Motor neuron (in vitro differentiated cells): ENCODE data around the gene PKNOX2. TPM values are rescaled to one million over a fixed set of nuclear protein-coding genes. Genes with fewer than 3 reads are reported as not detected.

Source experiments
- ATAC-seq, 8 experiments: fragments of 200-7000 bp; cut with Tn5 transposase; replicated peaks in 6 of 8; 2 replicates each; pipeline ENCODE4 v1.8.0; 2021; ENCODE audit warnings: mild to moderate bottlenecking in 8 of 8, moderate library complexity in 8 of 8
- H3K27ac ChIP-seq, 2 donors: fragments of 250-450 bp; sonication (Bioruptor Pico); 2 replicates each; pipeline ENCODE4 v1.9.0; 2021; ENCODE audit warnings: antibody characterized with exemption in 2 of 2, mild to moderate bottlenecking in 2 of 2, moderate library complexity in 1 of 2
- H3K4me1 ChIP-seq, 2 donors: fragments of 250-450 bp; sonication (Bioruptor Pico); replicated peaks in 1 of 2; 2 replicates each; pipeline ENCODE4 v1.6.1; 2021; ENCODE audit warnings: antibody characterized with exemption in 2 of 2, mild to moderate bottlenecking in 2 of 2, moderate library complexity in 1 of 2
- H3K4me3 ChIP-seq, 5 donors: fragments of 250-450 bp; sonication (Bioruptor Pico); 2 replicates each; pipeline ENCODE4 v1.9.0; 2021; ENCODE audit warnings: antibody characterized with exemption in 5 of 5, mild to moderate bottlenecking in 5 of 5, moderate library complexity in 4 of 5
- WGBS, 10 experiments: fragments of 450-650 bp; shearing (Covaris generic); methylation state at CpG; one replicate each; pipeline ENCODE4 v1.0.0; 2022; 5-methylcytosine and 5-hydroxymethylcytosine counted together
- in situ Hi-C, 9 experiments: fragments of 400-800 bp; cut with MboI; loops; one replicate each; pipeline ENCODE4 v1.15.0; 2021; ENCODE audit warnings: low sequenced_read_pairs in 9 of 9, low pct_unique_long_range_greater_than_20kb in 2 of 9; ENCODE audit not compliant: unreplicated experiment in 9 of 9
- total RNA-seq, 8 experiments: library from RNA; unstranded; fragments of 300-600 nt; gene quantifications; 2 replicates each; pipeline versions ENCODE4 v1.2.3 to v1.2.4, GENCODE V29; 2022

PKNOX2 gene
- total RNA-seq, 8 experiments from 2014 or later: 0.25 to 18.0 (median 9.1) TPM

- Histone ChIP-seq H3K4me1 (peaks cover 55 to 59% of the 10 kb centered on the region in 2 donors), H3K27ac (peak overlapping the region in 1 of 2 donors; percentile 45), H3K4me3 (no peak overlapping the region)
- 27 to 80% (median 74%) methylated on average over 2 to 4 of the region's 8 CpGs; no CpG with 5 or more reads in 7 of the 10 experiments for WGBS, 10 experiments
- in situ Hi-C loops: loop anchor here in 1 of 9 experiments (25.0 kb wide), 1 partner anchor 178 kb away; the partner anchor contains the start of gene CCDC15
- peak in 4 of 8 experiments; percentile 8 to 57 (median 50) for ATAC-seq
Observed at GRCh38 chr11:125140233-125140632, 24.3 kb upstream of the PKNOX2 start.

DNA sequence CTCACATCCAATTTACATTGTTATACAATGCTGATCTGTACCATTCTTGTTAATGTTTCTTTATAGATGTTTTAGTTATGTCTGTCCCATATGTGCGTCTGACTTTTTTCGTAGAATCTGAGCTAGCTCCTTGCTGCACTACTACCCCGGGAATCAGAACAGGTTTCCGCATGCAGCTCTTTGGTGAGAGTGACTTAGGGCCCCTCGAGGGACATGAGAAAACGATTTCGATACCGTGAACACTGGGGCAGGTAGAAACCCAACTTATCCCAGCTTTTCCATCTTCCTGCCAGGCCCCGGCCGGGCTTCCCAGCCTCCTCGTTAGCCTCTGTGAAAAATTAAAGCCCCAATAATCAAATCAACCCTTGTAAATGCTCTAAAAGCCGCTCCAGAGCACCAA is 23.4 kb upstream of the PKNOX2 start:
- no peak overlapping the region for H3K4me3 ChIP-seq
- peak in 1 of 8 experiments; percentile 9 for ATAC-seq
- peak overlapping the region in 1 of 2 donors; percentile 65 for H3K27ac ChIP-seq
- in situ Hi-C loops: loop anchor here in 1 of 9 experiments (25.0 kb wide), 1 partner anchor 179 kb away; the partner anchor contains the start of gene CCDC15
- WGBS, 10 experiments: 20 to 100% (median 53%) methylated on average over 1 to 12 of the region's 12 CpGs; no CpG with 5 or more reads in 2 of the 10 experiments
- H3K4me1 ChIP-seq: peaks cover 55 to 59% of the 10 kb centered on the region in 2 donors

DNA sequence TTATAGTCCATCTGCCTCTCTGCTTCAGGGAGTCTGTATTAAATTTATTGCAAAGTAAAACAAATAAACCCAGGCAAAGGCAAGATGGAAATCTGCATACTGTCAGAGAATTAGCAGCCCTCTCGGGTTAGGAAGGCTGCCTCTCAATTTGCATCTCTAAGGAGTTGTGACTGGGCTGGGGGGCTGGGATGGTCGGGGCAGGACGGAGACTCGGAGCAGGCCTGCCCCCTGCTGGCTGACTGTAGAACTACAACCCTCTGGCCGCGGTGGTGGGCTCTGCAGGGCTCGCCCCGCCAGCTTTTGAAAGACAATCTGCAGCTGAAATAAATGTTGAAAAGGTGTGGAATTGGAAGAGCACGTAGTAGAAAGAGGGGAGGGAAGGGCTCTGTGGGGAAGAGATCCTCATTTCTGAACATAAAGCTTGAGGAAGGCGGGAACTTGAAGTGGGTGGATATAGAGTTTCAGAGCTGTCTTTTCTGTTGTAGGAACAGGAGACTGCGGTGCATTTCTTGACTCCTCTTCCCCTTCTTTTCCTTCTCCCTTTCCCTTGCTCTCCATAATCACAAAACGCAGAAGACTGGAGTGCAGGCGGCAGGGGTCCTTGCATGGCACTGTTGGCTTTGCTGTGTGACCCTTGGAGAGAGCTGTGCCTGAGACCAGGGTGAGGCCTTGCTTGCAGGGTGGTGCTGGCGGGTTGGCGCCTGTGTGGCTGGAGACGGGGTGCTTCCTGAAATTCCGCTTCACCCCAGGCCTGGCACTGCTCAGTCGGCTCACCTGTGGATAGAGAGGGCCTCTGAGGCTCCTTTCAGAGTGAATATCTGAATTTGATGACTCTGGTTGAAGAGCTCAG is 22.6 kb upstream of the PKNOX2 start:
- Histone ChIP-seq H3K4me1 (peaks cover 54 to 56% of the 10 kb centered on the region in 2 donors), H3K4me3 (no peak overlapping the region), H3K27ac (no peak overlapping the region)
- ATAC-seq: peak; percentile 80 to 99 (median 86)
- 0 to 45% (median 23%) methylated on average over 1 to 17 of the region's 18 CpGs; no CpG with 5 or more reads in 2 of the 10 experiments for WGBS, 10 experiments
- in situ Hi-C loops: loop anchor here in 1 of 9 experiments (25.0 kb wide), 1 partner anchor 180 kb away; the partner anchor contains the start of gene CCDC15

GRCh38 chr11:125146232-125146631 is 18.3 kb upstream of the PKNOX2 start:
- WGBS, 10 experiments: 0 to 91% (median 59%) methylated on average over 1 of the region's 1 CpG; no CpG with 5 or more reads in 4 of the 10 experiments
- in situ Hi-C loops: loop anchor here in 1 of 9 experiments (25.0 kb wide), 1 partner anchor 184 kb away; the partner anchor contains the start of gene CCDC15
- no peak overlapping the region for H3K4me3 ChIP-seq
- peaks cover 37 to 39% of the 10 kb centered on the region in 2 donors for H3K4me1 ChIP-seq
- no peak overlapping the region for H3K27ac ChIP-seq
- ATAC-seq: no peak

- H3K4me3 ChIP-seq: no peak overlapping the region
- in situ Hi-C loops: loop anchor here in 1 of 9 experiments (25.0 kb wide), 1 partner anchor 185 kb away; the partner anchor contains the start of gene CCDC15
- H3K4me1 ChIP-seq: peaks cover 27 to 35% of the 10 kb centered on the region in 2 donors
- peak in 2 of 8 experiments; percentile 21 to 36 for ATAC-seq
- H3K27ac ChIP-seq: no peak overlapping the region
- WGBS, 10 experiments: 0 to 100% (median 89%) methylated on average over 1 to 3 of the region's 6 CpGs; no CpG with 5 or more reads in 3 of the 10 experiments
Observed at GRCh38 chr11:125147280-125147679, 17.3 kb upstream of the PKNOX2 start.

- Histone ChIP-seq H3K27ac (peak overlapping the region in 1 of 2 donors; percentile 54), H3K4me1 (peaks cover 27 to 35% of the 10 kb centered on the region in 2 donors), H3K4me3 (no peak overlapping the region)
- ATAC-seq: no peak
- in situ Hi-C loops: loop anchor here in 1 of 9 experiments (25.0 kb wide), 1 partner anchor 186 kb away; the partner anchor contains the start of gene CCDC15
Observed at GRCh38 chr11:125148011-125148410, 16.5 kb upstream of the PKNOX2 start.

GRCh38 chr11:125148743-125149142 is 15.8 kb upstream of the PKNOX2 start:
- peak in 5 of 8 experiments; percentile 11 to 71 (median 49) for ATAC-seq
- in situ Hi-C loops: loop anchor here in 1 of 9 experiments (25.0 kb wide), 1 partner anchor 186 kb away; the partner anchor contains the start of gene CCDC15
- Histone ChIP-seq H3K4me1 (peaks cover 27 to 35% of the 10 kb centered on the region in 2 donors), H3K27ac (peak overlapping the region in 1 of 2 donors; percentile 54), H3K4me3 (no peak overlapping the region)
- WGBS, 10 experiments: 47 to 94% (median 81%) methylated on average over 2 to 5 of the region's 5 CpGs; no CpG with 5 or more reads in 2 of the 10 experiments

DNA sequence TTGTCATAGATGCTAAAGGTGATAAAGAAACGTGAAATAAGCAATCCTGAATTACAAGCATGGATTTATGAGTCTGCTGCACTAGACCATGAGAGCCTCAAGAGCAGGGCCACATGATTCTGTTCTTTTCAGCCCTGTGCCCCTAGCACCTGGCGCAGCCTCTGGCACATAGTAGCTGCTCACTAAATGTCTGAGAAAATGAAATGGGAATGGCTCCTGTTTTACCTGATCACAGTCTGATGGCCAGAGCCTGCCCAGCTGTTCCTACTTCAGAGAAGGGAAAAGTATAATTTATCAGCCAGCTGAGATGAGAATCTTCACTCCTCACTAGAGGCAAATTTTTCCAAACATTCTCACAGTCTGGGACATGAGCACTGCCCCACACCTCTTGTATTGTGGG is 10.7 kb upstream of the PKNOX2 start:
- in situ Hi-C loops: loop anchor here in 3 of 9 experiments (25.0 kb wide), 1 partner anchor 183 kb away; no protein-coding TSS in a partner anchor
- H3K4me3 ChIP-seq: no peak overlapping the region
- peaks cover 48 to 49% of the 10 kb centered on the region in 2 donors for H3K4me1 ChIP-seq
- WGBS, 10 experiments: 44 to 100% (median 83%) methylated on average over 1 to 2 of the region's 2 CpGs; no CpG with 5 or more reads in 3 of the 10 experiments
- H3K27ac ChIP-seq: peak overlapping the region; percentile 5 to 6
- ATAC-seq: no peak

DNA sequence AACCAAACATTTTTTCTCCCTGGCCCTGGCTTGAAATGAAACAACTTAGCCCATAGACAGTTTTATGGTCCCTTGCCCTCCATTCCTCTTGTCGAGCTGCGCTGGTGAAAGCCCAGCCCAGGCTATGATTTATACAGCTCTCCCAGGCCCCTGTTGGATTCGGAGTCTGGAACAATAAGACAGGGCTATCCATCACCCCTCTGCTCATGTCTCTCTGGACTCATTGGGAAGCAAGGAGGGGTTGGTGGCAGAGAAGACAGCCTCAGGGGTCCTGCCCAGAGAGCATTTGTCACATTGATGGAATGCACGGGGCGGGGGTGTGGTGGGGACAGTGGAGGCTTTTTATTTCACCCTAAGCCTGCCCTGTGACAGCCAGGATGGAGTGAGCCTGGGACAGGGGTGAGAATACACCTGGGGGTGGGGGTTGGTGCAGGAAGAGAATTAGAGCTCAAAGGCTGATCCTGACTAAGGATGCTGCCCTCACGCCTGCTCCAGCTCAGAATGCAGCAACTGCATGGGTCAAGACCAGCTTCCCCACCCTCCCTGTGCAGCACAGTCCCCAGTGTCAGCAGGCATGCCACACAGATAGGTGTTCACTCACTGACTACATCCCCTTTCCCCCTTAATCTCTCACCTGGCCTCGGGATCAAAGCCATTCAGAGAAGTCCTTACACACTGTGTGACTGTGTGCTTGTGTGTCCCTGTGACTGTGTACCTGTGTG is 10.0 kb upstream of the PKNOX2 start:
- Histone ChIP-seq H3K4me3 (no peak overlapping the region), H3K4me1 (peaks cover 42 to 43% of the 10 kb centered on the region in 2 donors), H3K27ac (peak overlapping the region; percentile 11 to 16)
- in situ Hi-C loops: loop anchor here in 3 of 9 experiments (25.0 kb wide), 1 partner anchor 183 kb away; no protein-coding TSS in a partner anchor
- 0 to 33% (median 7%) methylated on average over 1 to 3 of the region's 7 CpGs; no CpG with 5 or more reads in 5 of the 10 experiments for WGBS, 10 experiments
- peak in 6 of 8 experiments; percentile 41 to 97 (median 96) for ATAC-seq

DNA sequence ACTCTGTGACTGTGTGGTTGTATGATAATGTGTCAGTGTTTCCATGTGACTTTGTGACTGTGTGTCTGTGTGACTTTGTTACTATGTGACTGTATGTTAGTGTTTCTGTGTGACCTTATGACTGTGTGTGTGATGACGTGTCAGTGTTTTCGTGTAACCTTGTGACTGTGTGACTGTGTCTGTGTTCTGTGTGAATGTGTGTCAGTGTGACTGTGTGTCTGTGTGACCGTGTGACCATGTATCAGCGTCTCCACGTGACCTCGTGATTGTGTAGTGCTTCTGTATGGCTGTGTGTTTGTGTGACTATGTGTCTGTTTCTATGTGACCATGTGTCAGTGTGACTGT is 9.5 kb upstream of the PKNOX2 start:
- WGBS, 10 experiments: 45 to 90% (median 68%) methylated on average over 2 to 3 of the region's 6 CpGs; no CpG with 5 or more reads in 6 of the 10 experiments
- ATAC-seq: no peak
- Histone ChIP-seq H3K4me1 (peaks cover 38 to 39% of the 10 kb centered on the region in 2 donors), H3K27ac (peak overlapping the region; percentile 11 to 16), H3K4me3 (no peak overlapping the region)
- in situ Hi-C loops: loop anchor here in 3 of 9 experiments (25.0 kb wide), 1 partner anchor 182 kb away; no protein-coding TSS in a partner anchor

DNA sequence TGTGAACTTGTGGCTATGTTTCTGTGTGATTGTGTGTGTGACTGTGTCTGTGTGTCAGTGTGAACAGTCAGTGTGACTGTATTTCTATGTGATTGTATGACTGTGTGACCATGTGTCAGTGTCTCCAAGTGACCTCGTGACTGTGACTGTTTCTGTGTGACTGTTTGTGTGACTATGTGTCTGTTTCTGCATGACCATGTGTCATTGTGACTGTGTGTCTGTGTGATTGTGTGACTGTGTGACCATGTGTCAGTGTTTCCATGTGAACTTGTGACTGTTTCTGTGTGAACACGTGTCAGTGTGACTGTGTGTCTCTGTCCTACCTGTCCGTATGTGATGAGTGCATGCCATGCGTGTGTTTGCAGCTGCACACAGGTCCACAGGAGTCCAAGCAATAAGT is 8.8 kb upstream of the PKNOX2 start:
- Histone ChIP-seq H3K4me1 (peaks cover 38 to 39% of the 10 kb centered on the region in 2 donors), H3K27ac (peak overlapping the region in 1 of 2 donors; percentile 50), H3K4me3 (no peak overlapping the region)
- 20 to 100% (median 96%) methylated on average over 1 to 4 of the region's 4 CpGs; no CpG with 5 or more reads in 4 of the 10 experiments for WGBS, 10 experiments
- ATAC-seq: no peak
- in situ Hi-C loops: loop anchor here in 3 of 9 experiments (25.0 kb wide), 1 partner anchor 182 kb away; no protein-coding TSS in a partner anchor
